DMS79 (cell line): ENCODE data around the gene PTPRK.

Experiments
- DNase-seq: peaks from one replicate; lab custom pipeline; 2025; lab: John Stamatoyannopoulos, UW

The PTPRK gene

DNA sequence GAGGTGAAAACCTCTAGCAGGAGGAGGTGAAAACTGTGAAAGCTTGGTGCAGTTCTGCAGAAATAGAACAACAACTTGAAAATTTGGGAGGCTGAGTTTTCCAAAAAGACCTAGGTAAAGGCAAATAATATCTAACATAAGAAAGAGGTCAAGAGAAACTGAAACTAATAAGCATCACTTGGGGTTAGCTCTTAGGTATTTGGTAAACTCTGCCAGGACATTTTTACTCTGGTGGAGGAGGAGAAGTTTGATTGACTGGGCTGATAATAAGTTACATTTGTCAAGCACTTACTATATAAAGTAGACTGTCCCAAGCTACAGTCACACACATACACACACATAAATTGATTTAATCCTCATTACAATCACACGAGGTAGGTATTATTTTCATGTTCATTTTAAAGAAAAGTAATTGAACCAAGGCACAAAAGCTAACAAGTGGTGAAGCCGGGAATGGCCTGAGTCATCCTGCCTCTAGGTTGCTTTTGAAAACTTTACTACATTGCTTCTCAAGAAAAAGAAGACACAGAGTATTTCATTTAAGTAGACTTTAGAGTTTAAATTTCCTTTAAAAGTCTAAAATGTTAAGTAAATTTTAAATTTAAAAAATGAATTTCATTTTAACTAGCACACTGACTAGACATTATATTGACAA is 275.5 kb downstream of the PTPRK start:
- no peak for DNase-seq

DNA sequence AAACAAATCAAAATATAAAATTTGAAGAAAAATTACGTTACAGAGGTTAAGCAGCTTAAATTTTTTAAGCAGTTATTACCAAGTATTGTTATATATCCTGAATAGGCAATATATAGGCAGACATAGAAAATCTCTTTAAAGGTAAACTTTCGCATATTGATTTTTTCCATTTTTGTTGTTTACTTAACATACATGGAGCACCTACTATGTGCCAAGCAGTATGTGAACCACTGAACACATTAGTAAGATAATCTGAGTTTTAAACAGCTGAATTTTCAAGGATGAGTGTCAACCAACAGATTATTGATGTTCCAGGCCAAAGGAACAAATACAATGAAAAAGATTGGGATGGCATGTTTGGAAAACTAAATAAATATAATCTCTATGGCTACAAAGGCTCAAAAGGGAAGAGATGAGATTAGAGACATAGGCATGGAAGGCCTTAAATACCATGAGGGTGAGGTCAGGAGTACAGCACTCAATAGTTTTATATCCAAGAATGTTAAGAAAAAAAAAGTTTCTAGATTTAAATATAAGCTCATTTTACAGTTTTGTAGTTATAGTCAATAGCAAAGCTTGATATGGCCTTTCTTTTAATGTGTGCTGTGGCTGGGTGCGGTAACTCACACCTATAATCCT is 277.5 kb downstream of the PTPRK start:
- no peak for DNase-seq

DNA sequence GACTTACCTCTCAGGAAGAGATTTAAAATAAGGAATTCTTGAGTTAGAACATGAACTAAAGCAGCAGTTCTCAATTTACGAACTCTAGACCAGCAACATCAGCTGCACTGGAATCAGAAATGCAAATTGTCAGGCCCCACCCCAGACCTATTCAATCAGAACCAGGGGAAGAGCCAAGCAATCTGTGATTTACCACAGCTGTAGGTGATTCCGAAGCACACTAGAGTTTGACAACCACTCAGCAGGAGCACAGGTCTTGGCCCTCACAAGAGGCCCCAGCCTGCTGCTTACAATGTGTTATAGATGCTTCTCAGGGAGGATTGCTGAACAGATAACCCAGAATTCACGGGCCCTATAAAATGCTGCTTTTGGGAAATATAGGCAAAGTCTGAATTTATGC is 279.2 kb downstream of the PTPRK start:
- no peak for DNase-seq

DNA sequence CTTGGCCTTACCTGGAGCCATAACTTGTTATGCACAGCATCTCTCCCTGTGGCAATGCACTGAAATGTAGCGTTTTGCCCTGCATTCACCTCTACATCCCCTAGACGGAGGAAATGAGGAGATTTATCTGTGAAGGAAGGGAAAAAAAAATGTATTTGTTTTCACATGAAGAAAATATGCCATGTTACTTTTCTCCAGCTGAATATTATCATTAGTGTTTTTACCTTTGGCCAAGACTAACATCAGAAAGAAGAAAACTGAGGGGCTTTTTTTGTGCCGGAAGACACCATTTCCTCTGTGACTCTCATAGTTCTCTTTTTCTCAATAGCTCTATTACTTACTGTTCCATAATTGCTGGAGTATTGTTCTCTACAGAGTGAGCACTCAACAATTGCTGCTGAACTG is 280.4 kb downstream of the PTPRK start:
- DNase-seq, result no peak

DNA sequence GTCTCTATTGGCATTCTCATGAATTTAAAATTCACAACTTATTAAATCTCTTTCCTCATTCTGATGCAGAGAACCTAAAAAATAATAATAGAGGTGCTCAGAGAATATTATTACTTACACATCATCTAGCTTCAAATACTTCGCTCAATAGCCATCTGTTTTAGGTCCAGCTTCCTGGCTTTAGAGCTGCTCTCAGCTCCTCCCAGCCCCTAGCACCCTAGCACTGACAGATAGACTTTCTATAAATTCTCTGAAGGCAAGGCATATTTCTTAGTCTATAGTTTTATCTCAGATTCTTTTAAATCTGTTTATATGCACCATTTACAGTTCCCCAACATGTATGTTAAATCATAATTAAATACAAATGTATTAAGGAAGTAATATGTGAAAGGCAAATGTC is 281.3 kb downstream of the PTPRK start:
- DNase-seq, result no peak

DNA sequence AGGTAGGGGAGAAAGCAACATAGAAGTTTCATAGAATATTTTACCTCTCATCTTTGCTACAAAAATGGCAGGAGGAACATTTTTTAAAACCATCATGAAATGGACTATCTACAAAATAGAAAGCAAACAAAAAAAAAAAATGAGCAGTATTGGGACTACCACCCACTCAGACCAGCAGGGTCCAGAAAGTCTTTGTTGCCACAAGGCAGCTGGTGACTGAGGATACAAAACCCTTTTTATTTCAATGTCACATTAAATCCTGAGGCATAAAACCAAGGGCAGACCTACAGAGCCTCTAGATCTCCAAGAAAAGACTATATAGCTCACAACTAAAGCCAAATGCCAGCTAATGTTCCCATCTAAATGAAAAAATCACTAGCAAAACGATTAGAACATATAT is 282.2 kb downstream of the PTPRK start:
- no peak for DNase-seq

DNA sequence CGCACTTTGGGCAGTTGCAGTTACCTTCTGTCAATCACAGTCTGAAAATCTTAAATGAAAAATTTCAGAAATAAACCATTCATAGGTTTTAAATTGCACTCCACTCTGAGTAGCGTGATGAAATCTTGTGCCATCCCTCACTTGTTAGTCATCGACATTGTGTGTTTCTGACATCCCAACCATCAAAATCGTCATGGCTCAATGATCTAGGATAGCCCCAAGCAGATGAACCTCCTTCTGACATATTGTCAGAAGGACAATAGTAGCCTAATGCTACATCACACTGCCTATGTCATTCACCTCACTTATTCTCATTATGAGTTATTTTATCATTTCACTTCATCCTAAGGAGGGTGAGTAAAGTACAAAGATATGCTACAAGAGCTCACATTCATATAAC is 284.8 kb downstream of the PTPRK start:
- no peak for DNase-seq

DNA sequence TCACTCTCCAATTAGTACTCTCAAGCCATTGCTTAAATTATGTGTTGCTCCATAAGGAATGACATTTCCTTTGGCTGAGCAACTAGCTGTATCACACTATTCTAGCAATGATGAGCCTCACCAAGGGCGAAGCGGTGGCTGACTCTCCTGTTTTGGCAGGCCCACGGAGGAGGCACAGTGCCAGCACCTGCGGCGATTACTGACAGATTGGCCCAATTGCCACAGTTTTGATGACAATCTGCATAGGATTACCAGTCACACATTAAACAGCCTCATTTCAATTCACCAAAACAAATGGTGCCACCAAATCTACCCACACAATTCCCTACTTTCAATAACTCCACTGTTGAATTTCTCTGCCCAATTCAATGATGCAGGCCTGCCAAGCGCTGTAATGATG is 286.9 kb downstream of the PTPRK start:
- no peak for DNase-seq

DNA sequence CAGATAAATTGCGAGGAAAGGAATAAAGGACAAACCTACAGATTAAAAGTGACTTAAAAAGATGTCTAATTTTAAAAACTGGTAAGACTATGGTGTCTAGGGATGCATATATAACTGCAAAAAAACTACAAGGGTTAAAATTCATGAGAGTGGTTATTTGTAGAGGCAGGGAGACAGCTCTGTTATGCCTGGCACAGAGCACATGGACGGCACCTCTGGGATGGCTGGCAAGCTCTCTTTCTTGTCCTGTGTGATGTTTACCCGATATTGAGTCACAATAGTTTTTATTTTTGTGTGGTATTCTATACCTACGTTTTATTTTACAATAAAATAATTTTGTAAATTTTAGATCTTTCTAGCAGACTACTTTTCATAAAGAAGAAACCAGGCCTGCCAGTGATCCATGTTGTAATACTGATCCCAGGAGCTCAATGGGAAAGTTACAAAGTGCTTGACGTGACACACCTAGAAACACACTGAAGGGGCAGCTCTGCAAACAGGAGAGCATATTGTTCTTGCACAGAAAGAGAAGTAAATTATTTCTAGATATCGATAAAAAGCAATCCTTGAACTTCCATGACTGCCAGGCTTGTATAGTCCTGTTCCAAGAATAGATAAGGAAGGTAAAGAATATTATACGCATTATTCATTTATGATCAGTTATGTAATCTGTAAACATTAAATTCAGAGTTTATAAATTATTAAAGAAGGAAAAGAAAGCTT is 290.0 kb downstream of the PTPRK start:
- DNase-seq, result no peak

DNA sequence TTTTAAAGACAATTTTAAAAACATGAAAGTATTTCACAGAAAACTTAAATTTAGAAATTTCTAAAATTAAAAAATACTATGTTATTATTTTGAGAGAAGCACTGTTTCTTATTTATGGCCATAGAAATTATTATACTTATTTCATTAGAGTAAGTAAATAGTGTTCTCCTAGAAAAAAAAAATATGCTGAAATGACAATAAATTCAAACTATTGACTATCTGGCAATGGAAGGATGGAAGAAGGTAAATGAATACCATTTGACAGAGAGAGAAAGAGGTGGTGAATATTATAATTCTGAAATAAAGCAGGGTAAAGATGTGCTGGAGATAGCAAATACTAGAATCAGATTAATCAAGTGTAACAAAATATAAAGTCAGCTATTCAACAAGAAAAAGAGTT is 294.8 kb downstream of the PTPRK start:
- no peak for DNase-seq

DNA sequence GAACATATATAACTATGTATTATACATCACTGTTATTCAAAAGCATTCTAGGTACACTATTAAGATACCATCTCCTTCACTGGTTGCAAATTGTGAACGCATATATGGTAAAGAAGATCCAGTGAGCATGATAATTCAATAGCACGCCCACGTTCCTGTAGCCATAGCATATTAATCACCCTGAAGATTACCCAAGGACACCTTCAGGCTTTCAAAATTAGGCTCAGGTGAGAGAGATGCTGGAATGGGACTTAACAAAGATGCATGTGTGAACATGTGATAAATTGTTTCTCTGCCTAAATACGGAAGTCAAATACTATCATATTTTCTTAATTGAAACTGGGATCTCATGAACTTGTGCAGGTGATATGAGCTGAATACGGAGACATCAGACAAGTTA is 303.5 kb downstream of the PTPRK start:
- DNase-seq, result no peak

DNA sequence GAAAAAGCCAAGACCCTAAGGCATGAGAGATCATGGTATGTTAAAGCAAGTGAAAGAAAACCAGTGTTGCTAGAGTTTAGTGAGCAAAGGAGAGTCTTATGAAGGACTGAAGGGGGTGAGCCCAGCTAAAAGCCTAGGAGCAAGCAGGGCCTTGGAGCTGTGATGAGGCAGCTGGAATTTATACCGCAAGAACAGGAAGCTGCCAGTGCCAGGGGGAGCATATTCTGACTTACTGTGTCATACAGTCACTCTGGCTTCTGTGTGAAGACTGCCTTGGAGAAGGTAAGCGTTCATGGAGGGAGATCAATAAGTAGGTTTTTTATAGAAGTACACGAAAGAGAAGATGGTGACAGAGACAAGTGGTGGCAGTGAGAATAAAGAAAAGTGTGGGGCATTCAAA is 310.6 kb downstream of the PTPRK start:
- DNase-seq, result no peak

DNA sequence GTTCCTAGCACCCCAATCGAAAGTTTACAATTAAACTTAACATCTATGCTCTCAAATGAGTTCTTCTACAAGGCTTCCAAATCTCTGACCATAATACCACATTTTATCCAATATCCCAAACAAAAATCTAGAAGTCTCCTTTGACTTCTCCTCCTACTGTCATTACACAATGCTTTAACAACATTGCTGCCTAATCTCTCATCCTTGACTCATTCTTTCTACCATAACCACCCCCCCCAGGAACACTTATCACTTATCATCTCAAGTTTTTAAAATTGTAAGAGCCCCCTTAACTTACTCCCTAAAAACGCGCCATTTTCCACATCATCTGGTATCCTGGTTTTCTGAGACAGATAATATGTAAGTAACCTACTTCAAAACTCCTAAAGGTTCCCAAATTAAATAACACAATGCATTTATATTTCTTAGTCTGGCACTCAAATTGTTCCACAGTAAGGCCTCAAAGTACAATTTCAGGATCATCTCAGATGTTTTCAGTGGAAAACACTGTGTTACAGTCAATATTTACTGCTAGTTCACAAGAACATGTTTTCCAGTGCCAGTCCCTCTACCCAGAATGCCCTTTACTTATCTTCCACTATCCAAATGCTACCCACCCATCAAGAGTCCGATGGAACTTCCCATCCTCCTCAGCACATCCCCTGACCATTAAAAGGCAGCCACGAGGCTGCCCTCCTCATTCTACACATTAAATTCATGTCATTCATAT is 311.4 kb downstream of the PTPRK start:
- DNase-seq, result no peak

DNA sequence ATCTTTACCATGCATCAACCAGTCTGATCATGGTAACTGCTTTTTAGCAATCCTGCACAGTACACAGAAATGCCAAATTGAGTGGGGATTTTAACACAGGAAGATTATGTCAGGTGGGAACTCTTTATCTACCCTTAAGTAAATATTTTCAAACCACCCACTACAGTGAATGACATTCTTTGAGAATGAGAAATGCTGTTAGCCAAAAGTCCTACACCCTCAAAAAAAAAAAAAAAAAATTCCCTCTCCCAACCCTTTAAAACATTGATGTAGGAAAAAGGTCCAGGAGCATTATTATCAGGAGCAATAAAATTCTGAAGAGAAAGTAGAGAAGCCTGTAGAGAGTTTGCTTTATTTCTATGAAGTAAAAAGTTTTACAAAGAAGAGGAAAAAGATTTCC is 312.3 kb downstream of the PTPRK start:
- no peak for DNase-seq

DNA sequence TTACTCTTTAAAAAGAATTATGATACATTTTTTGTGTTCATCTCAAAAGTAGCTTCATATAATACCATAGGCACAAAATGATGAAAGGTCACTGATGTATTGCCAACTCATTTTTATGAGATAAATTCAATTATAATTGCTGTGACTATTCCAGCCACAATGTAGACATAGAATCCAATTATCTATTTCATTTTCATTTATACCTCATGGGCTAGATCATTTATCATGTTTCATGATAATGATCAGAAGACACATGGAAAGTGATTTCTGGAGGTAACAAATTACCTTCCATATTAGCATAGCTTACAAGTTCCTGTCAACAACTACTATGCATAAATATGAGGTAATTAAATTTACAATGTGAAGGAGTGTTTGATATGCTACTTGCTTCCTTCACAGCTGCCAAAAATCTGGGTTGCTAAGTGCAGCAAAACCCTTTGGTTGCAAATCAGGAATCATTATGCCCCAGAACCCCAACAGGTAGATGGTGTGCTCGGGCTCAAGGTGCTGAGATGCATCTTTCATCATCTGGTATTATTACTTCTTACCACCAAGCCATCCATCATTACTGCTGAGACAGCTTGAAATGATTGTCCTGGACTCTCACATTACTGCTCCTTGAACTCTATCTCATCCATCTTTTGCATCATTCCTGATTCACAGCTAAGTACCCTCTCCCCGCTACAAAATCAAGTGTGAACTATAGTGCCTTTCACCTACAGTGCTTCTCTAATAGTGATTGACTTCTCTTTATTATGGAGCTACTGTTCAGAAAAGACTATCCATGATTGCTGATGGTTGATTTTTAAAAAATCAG is 313.6 kb downstream of the PTPRK start:
- no peak for DNase-seq

DNA sequence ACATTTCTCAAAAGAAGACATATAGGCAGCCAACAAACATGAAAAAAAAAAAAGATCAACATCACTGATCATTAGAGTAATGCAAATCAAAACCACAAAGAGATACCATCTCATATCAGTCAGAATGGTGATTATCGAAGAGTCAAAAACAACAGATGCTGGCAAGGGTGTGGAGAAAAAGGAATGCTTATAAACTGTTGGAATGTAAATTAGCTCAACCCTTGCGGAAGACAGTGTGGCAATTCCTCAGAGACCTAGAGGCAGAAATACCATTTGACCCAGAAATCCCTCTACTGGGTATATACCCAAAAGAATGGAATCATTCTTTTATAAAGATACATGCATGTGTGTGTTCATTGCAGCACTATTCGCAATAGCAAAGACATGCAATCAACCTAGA is 315.8 kb downstream of the PTPRK start:
- no peak for DNase-seq

DNA sequence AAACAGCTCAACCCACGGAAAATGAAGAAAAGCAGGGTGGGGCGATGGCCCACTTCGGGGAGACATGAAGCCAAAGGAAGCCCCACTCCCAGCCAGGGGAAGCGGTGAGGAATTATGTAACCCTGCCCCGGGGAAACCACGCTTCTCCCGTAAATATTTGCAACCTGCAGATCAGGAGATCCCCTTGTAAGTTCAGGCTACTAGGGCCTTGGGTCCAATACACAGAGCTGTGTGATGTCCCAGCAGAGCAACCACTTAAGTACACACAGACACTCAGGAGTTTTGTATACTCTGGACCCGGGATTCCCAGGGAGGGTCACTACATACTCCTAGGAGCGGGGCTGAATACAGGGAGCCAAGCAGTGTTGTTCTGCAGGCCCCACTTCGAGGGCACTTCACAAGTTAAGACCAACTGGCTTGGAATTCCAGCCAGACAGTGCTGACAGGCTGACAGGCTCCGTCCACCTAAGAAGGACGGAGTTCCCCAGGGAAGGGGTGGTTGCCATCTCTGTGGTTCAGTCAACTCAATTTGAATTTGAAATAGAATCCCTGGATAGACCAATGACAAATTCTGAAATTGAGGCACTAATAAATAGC is 318.1 kb downstream of the PTPRK start:
- no peak for DNase-seq

DNA sequence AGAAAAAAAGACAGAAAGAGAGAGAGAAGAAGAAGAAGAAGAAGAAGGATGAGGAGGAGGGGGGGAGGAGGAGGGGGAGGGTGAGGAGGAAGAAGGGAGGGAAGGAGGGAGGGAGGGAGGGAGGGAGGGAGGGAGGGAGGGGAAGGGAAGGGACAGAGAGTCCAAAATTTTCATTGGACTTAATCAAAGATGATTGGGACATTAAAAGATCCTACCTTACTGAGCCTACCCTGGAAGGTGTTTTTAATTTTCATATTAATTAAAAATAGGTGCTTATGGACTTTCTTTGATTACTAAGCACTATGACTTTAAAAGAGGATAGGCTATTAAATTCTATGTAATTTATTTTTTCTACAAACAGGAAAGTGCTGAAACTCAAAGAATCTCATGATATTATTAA is 319.6 kb downstream of the PTPRK start:
- no peak for DNase-seq

DNA sequence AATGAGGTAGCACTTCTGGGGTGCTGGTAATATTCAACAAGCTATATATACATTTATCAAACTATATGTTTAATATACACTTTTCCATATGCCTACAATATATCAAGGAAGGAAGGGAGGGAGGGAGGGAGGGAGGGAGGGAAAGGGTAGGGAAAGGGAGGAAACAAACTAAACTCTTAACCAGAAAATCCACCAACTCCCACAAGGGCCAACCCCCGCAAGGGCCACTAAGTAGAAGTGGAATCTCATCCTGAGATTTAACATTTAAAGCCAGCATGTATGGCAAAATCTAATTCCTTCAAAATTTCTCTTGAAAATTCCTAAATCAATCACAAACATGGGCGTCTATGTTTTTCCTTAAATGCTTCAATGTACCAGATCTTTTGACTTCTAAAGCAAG is 320.9 kb downstream of the PTPRK start:
- no peak for DNase-seq

DNA sequence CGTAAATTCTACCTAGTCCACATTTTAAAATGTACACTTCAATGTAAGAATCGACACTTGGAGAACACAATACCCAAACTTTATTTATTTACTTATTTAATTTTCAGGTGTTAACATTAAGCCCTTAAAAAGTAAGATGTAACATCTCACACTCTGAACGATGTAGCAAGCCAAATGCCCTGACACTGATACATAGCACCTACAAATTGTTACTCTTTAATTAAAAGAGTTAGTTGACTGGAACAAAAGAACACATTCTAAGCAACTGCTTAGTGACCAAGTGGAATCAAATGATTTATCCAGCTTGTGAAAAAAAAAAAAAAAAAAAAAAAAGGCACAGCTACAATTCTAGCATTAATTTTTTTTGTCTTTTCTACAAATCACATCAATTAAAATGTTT is 327.4 kb downstream of the PTPRK start:
- no peak for DNase-seq

DNA sequence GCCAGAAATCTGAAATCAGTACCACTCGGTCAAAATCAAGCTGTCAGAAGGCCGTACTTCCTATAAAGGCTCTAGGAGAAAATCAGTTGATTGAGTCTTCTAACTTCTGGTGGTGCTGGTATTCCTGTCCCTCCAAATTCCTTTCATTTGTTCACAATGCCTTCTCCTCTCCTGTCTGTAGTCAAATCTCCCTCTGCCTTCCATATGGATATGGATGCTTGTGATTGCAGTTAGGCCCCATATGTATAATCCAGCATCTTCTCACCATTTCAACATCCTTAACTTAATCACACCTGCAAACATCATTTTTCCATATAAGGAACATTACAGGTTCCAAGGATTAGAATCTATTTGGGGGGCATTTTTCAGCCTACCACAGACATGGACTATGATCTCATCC is 331.7 kb downstream of the PTPRK start:
- no peak for DNase-seq

DNA sequence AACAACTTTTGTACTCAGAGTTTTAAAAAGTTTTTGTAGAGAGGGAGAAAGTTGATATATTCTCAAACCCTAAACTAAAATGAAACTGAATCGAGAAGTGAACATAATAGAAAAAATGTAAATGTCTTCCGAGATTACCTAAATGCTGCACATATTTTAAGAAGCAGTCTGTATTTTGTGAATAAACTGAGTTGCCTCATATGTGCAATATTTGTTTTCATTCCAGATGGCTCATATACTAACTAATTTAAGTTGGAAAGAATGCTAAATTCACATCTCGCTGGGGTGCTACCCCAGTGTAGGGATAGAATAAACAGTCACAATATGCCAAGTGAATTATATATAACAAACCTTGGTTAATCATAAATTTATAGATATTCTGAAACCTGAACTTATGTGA is 333.7 kb downstream of the PTPRK start:
- DNase-seq, result no peak
